ENCODE data around the gene SPAG6.

SPAG6 gene

GRCh38 chr10:22427890-22428571, 82.7 kb downstream of the SPAG6 start (continued):
- TF ChIP-seq ZNF488 (tag by site-specific recombination; IDR thresholded peaks at IDR 0.05): peak; percentile 79; the same call in 1 of the 2 replicates
- peak; percentile 96 for TF ChIP-seq ZNF843 (tag by site-specific recombination; IDR thresholded peaks at IDR 0.05)
- peak; percentile 93 for TF ChIP-seq ZXDB (tag by site-specific recombination; IDR thresholded peaks at IDR 0.05)
- TF ChIP-seq, protein P1, sequence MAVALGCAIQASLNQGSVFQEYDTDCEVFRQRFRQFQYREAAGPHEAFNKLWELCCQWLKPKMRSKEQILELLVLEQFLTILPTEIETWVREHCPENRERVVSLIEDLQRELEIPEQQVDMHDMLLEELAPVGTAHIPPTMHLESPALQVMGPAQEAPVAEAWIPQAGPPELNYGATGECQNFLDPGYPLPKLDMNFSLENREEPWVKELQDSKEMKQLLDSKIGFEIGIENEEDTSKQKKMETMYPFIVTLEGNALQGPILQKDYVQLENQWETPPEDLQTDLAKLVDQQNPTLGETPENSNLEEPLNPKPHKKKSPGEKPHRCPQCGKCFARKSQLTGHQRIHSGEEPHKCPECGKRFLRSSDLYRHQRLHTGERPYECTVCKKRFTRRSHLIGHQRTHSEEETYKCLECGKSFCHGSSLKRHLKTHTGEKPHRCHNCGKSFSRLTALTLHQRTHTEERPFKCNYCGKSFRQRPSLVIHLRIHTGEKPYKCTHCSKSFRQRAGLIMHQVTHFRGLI (tag by site-specific recombination; IDR thresholded peaks at IDR 0.05): peak; percentile 67; the same call in 1 of the 2 replicates
- TF ChIP-seq PBX3 (CRISPR knock-in tag; IDR thresholded peaks at IDR 0.05): no peak
- TF ChIP-seq, protein P2, sequence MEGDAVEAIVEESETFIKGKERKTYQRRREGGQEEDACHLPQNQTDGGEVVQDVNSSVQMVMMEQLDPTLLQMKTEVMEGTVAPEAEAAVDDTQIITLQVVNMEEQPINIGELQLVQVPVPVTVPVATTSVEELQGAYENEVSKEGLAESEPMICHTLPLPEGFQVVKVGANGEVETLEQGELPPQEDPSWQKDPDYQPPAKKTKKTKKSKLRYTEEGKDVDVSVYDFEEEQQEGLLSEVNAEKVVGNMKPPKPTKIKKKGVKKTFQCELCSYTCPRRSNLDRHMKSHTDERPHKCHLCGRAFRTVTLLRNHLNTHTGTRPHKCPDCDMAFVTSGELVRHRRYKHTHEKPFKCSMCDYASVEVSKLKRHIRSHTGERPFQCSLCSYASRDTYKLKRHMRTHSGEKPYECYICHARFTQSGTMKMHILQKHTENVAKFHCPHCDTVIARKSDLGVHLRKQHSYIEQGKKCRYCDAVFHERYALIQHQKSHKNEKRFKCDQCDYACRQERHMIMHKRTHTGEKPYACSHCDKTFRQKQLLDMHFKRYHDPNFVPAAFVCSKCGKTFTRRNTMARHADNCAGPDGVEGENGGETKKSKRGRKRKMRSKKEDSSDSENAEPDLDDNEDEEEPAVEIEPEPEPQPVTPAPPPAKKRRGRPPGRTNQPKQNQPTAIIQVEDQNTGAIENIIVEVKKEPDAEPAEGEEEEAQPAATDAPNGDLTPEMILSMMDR (tag by site-specific recombination; IDR thresholded peaks at IDR 0.05): no peak
- TF ChIP-seq GFI1B (tag by site-specific recombination; IDR thresholded peaks at IDR 0.05): peak; percentile 48; the same call in 1 of the 2 replicates
- TF ChIP-seq PRDM2 (tag by site-specific recombination; IDR thresholded peaks at IDR 0.05; ENCODE audit: borderline replicate concordance): no peak
- no peak for TF ChIP-seq REPIN1 (tag by site-specific recombination; IDR thresholded peaks at IDR 0.05; ENCODE audit: low read depth)
- TF ChIP-seq ZBTB44 (tag by site-specific recombination; IDR thresholded peaks at IDR 0.05): peak; percentile 64
- TF ChIP-seq ZNF433 (tag by site-specific recombination; IDR thresholded peaks at IDR 0.05; ENCODE audit: low read depth): no peak
- TF ChIP-seq ZNF768 (tag by site-specific recombination; IDR thresholded peaks at IDR 0.05): no peak
- TF ChIP-seq, protein P3, sequence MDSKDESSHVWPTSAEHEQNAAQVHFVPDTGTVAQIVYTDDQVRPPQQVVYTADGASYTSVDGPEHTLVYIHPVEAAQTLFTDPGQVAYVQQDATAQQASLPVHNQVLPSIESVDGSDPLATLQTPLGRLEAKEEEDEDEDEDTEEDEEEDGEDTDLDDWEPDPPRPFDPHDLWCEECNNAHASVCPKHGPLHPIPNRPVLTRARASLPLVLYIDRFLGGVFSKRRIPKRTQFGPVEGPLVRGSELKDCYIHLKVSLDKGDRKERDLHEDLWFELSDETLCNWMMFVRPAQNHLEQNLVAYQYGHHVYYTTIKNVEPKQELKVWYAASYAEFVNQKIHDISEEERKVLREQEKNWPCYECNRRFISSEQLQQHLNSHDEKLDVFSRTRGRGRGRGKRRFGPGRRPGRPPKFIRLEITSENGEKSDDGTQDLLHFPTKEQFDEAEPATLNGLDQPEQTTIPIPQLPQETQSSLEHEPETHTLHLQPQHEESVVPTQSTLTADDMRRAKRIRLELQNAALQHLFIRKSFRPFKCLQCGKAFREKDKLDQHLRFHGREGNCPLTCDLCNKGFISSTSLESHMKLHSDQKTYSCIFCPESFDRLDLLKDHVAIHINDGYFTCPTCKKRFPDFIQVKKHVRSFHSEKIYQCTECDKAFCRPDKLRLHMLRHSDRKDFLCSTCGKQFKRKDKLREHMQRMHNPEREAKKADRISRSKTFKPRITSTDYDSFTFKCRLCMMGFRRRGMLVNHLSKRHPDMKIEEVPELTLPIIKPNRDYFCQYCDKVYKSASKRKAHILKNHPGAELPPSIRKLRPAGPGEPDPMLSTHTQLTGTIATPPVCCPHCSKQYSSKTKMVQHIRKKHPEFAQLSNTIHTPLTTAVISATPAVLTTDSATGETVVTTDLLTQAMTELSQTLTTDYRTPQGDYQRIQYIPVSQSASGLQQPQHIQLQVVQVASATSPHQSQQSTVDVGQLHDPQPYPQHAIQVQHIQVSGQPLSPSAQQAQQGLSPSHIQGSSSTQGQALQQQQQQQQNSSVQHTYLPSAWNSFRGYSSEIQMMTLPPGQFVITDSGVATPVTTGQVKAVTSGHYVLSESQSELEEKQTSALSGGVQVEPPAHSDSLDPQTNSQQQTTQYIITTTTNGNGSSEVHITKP (tag by site-specific recombination; IDR thresholded peaks at IDR 0.05): 0 out of 2 replicates have a peak, but pooled peaks have one; percentile 60
- TF ChIP-seq ZSCAN30 (tag by site-specific recombination; IDR thresholded peaks at IDR 0.05): peak; percentile 87; the same call in 1 of the 2 replicates
- TF ChIP-seq ZNF658 (tag by site-specific recombination; IDR thresholded peaks at IDR 0.05): no peak
- TF ChIP-seq ZNF585B (tag by site-specific recombination; IDR thresholded peaks at IDR 0.05): no peak

Measured in HEK293 (cell line).